ENCODE results near the gene LDLRAD1. TPM values are rescaled to one million over a fixed set of nuclear protein-coding genes. Genes with fewer than 3 reads are reported as not detected.
"Not testable (repeated sequence)": the region's sequence is repeated elsewhere in the genome, so short reads cannot be mapped to it uniquely, and the experiment has no call there.

LDLRAD1 gene
- total RNA-seq, 1 experiment from 2014 or later, result 0.30 TPM

DNA sequence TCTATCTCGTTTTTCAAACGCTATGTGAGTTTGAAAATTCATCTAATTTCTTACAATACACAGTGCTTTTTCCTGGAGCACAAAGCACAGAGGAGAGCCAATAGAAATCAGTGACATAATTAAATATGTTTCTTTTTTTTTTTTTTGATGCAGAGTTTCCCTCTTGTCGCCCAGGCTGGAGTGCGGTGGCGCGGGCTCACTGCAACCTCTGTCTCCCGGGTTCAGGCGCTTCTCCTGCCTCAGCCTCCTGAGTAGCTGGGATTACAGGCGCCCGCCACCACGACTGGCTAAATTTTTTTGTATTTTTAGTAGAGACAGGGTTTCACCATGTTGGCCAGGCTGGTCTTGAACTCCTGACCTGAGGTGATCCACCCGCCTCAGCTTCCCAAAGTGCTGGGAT is 32.4 kb upstream of the LDLRAD1 start:
- H3K4me2 ChIP-seq (ENCODE audit: low read length); H3K27ac ChIP-seq (ENCODE audit: low read depth, low read length); H3K9me3 ChIP-seq (ENCODE audit: control insufficient read depth in 1 of 2, insufficient read depth in 1 of 2, low read depth in 1 of 2, low read length in 2 of 2); ATAC-seq; RAD21 ChIA-PET (ENCODE audit: low non-redundant PET in 1 of 2, low total read pairs in 2 of 2, uncharacterized antibody in 2 of 2, unreplicated experiment in 2 of 2); BruUV-seq (replicated peaks); DNase-seq (ENCODE audit: low read depth, low spot score); POLR2A ChIA-PET; H2AFZ ChIP-seq (ENCODE audit: low read depth, low read length, poor library complexity, severe bottlenecking); H3K9ac ChIP-seq (ENCODE audit: low read length); H3K36me3 ChIP-seq (ENCODE audit: control insufficient read depth in 1 of 2, insufficient read depth in 2 of 2, low read length in 2 of 2); H3K4me3 ChIP-seq (replicated peaks in 1 of 2; ENCODE audit: low read depth in 1 of 2, low read length in 2 of 2); CTCF ChIA-PET; H3K9me2 ChIP-seq (ENCODE audit: insufficient read depth); H4K20me1 ChIP-seq (ENCODE audit: insufficient read depth); H3K27me3 ChIP-seq (ENCODE audit: insufficient read depth, low read length): not testable (repeated sequence)
- H3K4me1 ChIP-seq (ENCODE audit: control insufficient read depth in 1 of 2, insufficient read depth in 2 of 2, low read length in 2 of 2), result peaks cover 8 to 18% of the 10 kb centered on the region in 2 experiments; a peak in 3 of 4 replicates
- peaks cover 22% of the 10 kb centered on the region for H3K79me2 ChIP-seq (ENCODE audit: insufficient read depth, low read length)
- intact Hi-C loops (cut with micrococcal nuclease), result loop anchor here (5.0 kb wide), 1 partner anchor 93 kb away; no protein-coding TSS in a partner anchor

DNA sequence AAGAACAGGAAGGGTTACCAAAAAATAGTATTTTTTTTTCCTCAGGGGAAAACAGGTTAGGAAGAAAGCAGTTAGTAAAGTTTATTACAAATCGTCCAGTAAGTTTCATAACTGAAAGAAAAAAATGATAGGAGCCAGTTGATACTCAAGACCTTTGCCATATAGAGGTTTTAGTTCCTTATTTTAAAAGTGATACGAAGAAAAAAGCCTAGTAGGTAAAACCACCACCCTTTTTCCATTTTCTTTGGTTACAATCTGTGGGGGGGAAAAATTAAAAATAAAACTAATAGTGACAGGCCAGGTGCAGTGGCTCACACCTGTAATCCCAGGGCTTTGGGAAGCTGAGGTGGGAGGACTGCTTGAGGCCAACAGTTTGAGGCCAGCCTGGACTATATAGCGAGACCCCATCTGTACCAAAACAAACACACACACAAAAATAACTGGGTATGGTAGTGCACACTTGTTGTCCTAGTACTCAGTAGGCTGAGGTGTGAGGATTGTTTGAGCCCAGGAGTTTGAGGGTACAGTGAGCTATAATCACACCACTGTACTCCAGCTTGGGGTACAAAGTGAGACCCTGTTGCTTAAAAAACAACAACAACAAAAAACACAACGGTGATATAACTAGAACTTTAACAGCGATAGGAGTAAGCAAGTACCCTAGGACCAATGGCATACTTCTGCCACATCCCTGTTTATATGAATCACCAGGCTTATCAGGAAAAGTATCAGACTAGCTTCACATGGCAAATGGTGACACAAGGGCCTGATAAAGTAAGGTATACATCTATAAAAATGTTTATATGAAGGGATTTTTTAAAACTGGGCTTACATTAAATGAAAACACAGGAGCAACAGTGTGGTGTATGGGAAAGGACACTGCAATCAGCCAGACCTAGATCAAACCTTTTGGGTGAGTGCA is 29.7 kb upstream of the LDLRAD1 start:
- Histone ChIP-seq H2AFZ (ENCODE audit: low read depth, low read length, poor library complexity, severe bottlenecking) (no peak overlapping the region), H3K36me3 (ENCODE audit: control insufficient read depth in 1 of 2, insufficient read depth in 2 of 2, low read length in 2 of 2) (peaks cover 0 to 4% of the 10 kb centered on the region in 2 experiments; a peak in 1 of 4 replicates), H3K9ac (ENCODE audit: low read length) (no peak overlapping the region), H4K20me1 (ENCODE audit: insufficient read depth) (no peaks in the 10 kb centered on the region), H3K4me1 (ENCODE audit: control insufficient read depth in 1 of 2, insufficient read depth in 2 of 2, low read length in 2 of 2) (peaks cover 4 to 7% of the 10 kb centered on the region in 2 experiments; a peak in 3 of 4 replicates), H3K27ac (ENCODE audit: low read depth, low read length) (no peak overlapping the region), H3K9me3 (ENCODE audit: control insufficient read depth in 1 of 2, insufficient read depth in 1 of 2, low read depth in 1 of 2, low read length in 2 of 2) (no peaks in the 10 kb centered on the region), H3K4me2 (ENCODE audit: low read length) (no peak overlapping the region), H3K4me3 (replicated peaks in 1 of 2; ENCODE audit: low read depth in 1 of 2, low read length in 2 of 2) (no peak overlapping the region), H3K9me2 (ENCODE audit: insufficient read depth) (no peaks in the 10 kb centered on the region), H3K79me2 (ENCODE audit: insufficient read depth, low read length) (peaks cover 22% of the 10 kb centered on the region), H3K27me3 (ENCODE audit: insufficient read depth, low read length) (no peaks in the 10 kb centered on the region)
- no TSS peak for BruUV-seq (replicated peaks)
- DNase-seq (ENCODE audit: low read depth, low spot score), result no peak
- no peak for ATAC-seq
- CTCF ChIA-PET, result no interaction called here
- intact Hi-C loops (cut with micrococcal nuclease), result no loop called here
- POLR2A ChIA-PET, result interaction anchor here (0.8 kb wide), 1 partner anchor 31 kb away, joined by 3 read pairs; no protein-coding TSS in a partner anchor
- TF ChIP-seq MAX (IDR thresholded peaks at IDR 0.05) (no peak), YY1 (IDR thresholded peaks at IDR 0.05; ENCODE audit: extremely low read depth, insufficient replicate concordance, low read depth, low read length) (no peak), ZNF274 (IDR thresholded peaks at IDR 0.05; ENCODE audit: low read depth, low read length) (no peak), EZH2 (IDR thresholded peaks at IDR 0.05) (no peak), ZFX (IDR thresholded peaks at IDR 0.05) (no peak), RAD21 (IDR thresholded peaks at IDR 0.05; ENCODE audit: low read depth) (no peak), ELF1 (IDR thresholded peaks at IDR 0.05; ENCODE audit: borderline replicate concordance, low read depth) (no peak)
- RAD21 ChIA-PET (ENCODE audit: low non-redundant PET in 1 of 2, low total read pairs in 2 of 2, uncharacterized antibody in 2 of 2, unreplicated experiment in 2 of 2), result no interaction called here

Measured in HCT116 (cell line).